HK-2 (cell line): ENCODE results near the gene SVOP.
"Not testable (repeated sequence)": the region's sequence is repeated elsewhere in the genome, so short reads cannot be mapped to it uniquely, and the experiment has no call there.

ENCODE experiments used
- DNase-seq: peaks from one replicate; pipeline ENCODE4 v3.0.0-alpha.2; 2018; ENCODE audit not compliant: unreplicated experiment

The SVOP gene

GRCh38 chr12:108890208-108890607 is 130.7 kb downstream of the SVOP start:
- DNase-seq = peak; percentile 8

GRCh38 chr12:108888031-108888430 is 132.8 kb downstream of the SVOP start:
- DNase-seq = no peak

- DNase-seq = no peak
Measured at GRCh38 chr12:108886873-108887629, 133.8 kb downstream of the SVOP start.

- DNase-seq = peak; percentile 27
Measured at GRCh38 chr12:108884116-108885012, 136.5 kb downstream of the SVOP start.

- no peak for DNase-seq
Measured at GRCh38 chr12:108881953-108882352, 138.9 kb downstream of the SVOP start.

- no peak for DNase-seq
Measured at GRCh38 chr12:108879615-108880254, 141.1 kb downstream of the SVOP start, which contains the start of gene DAO. Gene DAO, plus strand, starts transcription at chr12:108880092. Its CDS starts 4,915 bp downstream, at chr12:108885007.

GRCh38 chr12:108876550-108876949 is 144.3 kb downstream of the SVOP start:
- no peak for DNase-seq

GRCh38 chr12:108875682-108876361 is 145.0 kb downstream of the SVOP start:
- DNase-seq = no peak

GRCh38 chr12:108875280-108875679 is 145.6 kb downstream of the SVOP start:
- no peak for DNase-seq

- no peak for DNase-seq
Measured at GRCh38 chr12:108868781-108869180, 152.1 kb downstream of the SVOP start.

- DNase-seq = not testable (repeated sequence)
Measured at GRCh38 chr12:108866083-108866482, 154.8 kb downstream of the SVOP start.

- DNase-seq = no peak
Measured at GRCh38 chr12:108865169-108865568, 155.7 kb downstream of the SVOP start.

- DNase-seq = no peak
Measured at GRCh38 chr12:108862588-108862959, 158.3 kb downstream of the SVOP start.

- DNase-seq = no peak
Measured at GRCh38 chr12:108861878-108862587, 158.8 kb downstream of the SVOP start.

- DNase-seq = no peak
Measured at GRCh38 chr12:108860443-108860842, 160.4 kb downstream of the SVOP start.

- DNase-seq = no peak
Measured at GRCh38 chr12:108859923-108860291, 161.0 kb downstream of the SVOP start.

- not testable (repeated sequence) for DNase-seq
Measured at GRCh38 chr12:108859141-108859922, 161.5 kb downstream of the SVOP start.

- DNase-seq = no peak
Measured at GRCh38 chr12:108858311-108859074, 162.4 kb downstream of the SVOP start.
